Measurements from ENCODE around the gene KCNS1. TPM values are rescaled to one million over a fixed set of nuclear protein-coding genes. Genes with fewer than 3 reads are reported as not detected.

Gene KCNS1
- total and polyA plus RNA-seq, 2 donors from 2014 or later = 0.19 to 2.9 TPM

DNA sequence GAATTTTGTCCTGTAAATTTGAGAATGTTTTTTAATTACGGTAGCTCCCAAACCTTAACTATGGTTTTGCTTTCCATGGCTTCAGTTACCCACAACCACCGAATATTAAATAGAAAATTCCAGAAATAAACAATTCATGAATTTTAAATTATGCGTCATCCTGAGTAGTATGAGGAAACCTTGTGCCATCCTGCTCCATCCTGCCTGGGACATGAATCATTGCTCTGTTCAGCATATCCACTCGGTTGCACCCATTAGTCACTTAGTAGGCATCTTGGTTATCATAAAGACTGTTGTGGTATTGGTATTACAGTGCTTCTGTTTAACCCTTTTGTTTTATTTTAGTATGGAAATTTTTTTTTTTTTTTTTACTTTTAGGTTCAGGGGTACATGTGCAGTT, 39.7 kb downstream of the KCNS1 start:
- TF ChIP-seq, protein P1, sequence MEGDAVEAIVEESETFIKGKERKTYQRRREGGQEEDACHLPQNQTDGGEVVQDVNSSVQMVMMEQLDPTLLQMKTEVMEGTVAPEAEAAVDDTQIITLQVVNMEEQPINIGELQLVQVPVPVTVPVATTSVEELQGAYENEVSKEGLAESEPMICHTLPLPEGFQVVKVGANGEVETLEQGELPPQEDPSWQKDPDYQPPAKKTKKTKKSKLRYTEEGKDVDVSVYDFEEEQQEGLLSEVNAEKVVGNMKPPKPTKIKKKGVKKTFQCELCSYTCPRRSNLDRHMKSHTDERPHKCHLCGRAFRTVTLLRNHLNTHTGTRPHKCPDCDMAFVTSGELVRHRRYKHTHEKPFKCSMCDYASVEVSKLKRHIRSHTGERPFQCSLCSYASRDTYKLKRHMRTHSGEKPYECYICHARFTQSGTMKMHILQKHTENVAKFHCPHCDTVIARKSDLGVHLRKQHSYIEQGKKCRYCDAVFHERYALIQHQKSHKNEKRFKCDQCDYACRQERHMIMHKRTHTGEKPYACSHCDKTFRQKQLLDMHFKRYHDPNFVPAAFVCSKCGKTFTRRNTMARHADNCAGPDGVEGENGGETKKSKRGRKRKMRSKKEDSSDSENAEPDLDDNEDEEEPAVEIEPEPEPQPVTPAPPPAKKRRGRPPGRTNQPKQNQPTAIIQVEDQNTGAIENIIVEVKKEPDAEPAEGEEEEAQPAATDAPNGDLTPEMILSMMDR (IDR thresholded peaks at IDR 0.05; ENCODE audit: borderline replicate concordance, extremely low read depth, insufficient read depth) = no peak
- FAIRE-seq (no peak), DNase-seq (no peak)
- Histone ChIP-seq H3K9me3 (ENCODE audit: control insufficient read depth in 2 of 3, insufficient read depth in 1 of 3, low read length in 3 of 3) (no peaks in the 10 kb centered on the region), H3K27ac (ENCODE audit: low read depth in 2 of 2, low read length in 2 of 2) (no peak overlapping the region), H3K4me3 (ENCODE audit: low read length in 3 of 3) (no peak overlapping the region), H3K36me3 (ENCODE audit: control insufficient read depth in 2 of 3, insufficient read depth in 3 of 3, low read length in 3 of 3) (no peaks in the 10 kb centered on the region), H3K4me1 (ENCODE audit: control insufficient read depth in 2 of 3, insufficient read depth in 2 of 3, low read depth in 1 of 3, low read length in 3 of 3) (no peaks in the 10 kb centered on the region), H3K27me3 (ENCODE audit: control insufficient read depth, insufficient read depth, low read length) (no peaks in the 10 kb centered on the region), H3K9ac (ENCODE audit: low read length in 3 of 3) (no peak overlapping the region)
- intact Hi-C loops (cut with DNase I) = no loop called here

DNA sequence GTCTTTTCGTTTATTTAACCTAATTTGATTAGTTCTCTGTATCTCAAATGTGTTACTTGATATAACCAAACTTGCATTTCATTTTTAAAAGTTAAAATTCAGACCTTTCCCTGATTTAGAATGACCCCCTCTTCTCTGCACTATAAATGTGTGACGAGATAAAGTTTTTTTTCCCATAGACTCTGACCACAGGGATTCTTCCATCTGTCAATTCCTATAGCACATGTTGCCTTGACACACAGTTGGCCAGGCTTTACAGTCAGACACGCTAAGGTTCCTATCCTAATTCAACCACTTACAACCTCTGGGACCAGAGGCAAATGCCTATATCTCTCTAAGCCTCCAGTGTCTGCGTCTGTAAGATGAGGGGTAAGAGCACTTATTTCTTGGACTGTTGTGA, 40.6 kb downstream of the KCNS1 start:
- Histone ChIP-seq H3K4me3 (ENCODE audit: low read length in 3 of 3) (no peak overlapping the region), H3K9ac (ENCODE audit: low read length in 3 of 3) (no peak overlapping the region), H3K9me3 (ENCODE audit: control insufficient read depth in 2 of 3, insufficient read depth in 1 of 3, low read length in 3 of 3) (no peaks in the 10 kb centered on the region), H3K36me3 (ENCODE audit: control insufficient read depth in 2 of 3, insufficient read depth in 3 of 3, low read length in 3 of 3) (no peaks in the 10 kb centered on the region), H3K4me1 (ENCODE audit: control insufficient read depth in 2 of 3, insufficient read depth in 2 of 3, low read depth in 1 of 3, low read length in 3 of 3) (no peaks in the 10 kb centered on the region), H3K27me3 (ENCODE audit: control insufficient read depth, insufficient read depth, low read length) (no peaks in the 10 kb centered on the region), H3K27ac (ENCODE audit: low read depth in 2 of 2, low read length in 2 of 2) (no peak overlapping the region)
- TF ChIP-seq, protein P1 (IDR thresholded peaks at IDR 0.05; ENCODE audit: borderline replicate concordance, extremely low read depth, insufficient read depth) = no peak
- no peak for DNase-seq
- intact Hi-C loops (cut with DNase I) = no loop called here
- no peak for FAIRE-seq

DNA sequence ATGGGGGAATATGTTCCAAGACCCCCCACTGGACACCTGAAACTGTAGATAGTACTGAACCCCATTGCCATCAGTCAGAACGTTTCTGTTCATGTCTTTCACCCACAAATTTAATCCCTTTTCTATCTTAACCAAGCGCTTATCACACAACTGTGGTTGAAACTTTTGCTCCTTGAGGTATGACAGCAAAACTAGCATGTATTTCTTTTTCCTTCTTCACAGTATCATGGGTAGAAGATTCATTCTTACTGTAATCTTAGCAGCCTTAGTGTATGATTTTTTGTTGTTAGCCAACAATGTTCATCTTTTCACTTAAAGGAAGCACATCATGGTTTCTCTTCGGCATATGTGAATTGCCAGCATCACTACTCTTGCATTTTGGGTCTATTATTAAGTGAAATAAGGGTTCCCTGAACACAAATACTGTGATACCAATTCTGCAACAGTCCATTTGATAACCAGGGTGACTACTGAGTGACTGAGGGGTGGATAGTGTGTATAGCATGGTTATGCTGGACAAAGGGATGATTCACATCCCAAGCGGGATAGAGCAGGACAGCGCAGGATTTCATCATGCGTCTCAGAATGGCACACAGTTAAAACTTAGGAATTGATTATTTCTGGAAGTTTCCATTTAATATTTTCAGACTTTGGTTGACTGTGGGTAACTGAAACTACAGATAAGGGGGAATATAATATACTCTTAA, 41.8 kb downstream of the KCNS1 start:
- TF ChIP-seq, protein P1 (IDR thresholded peaks at IDR 0.05; ENCODE audit: borderline replicate concordance, extremely low read depth, insufficient read depth) = no peak
- H3K4me1 ChIP-seq (ENCODE audit: control insufficient read depth in 2 of 3, insufficient read depth in 2 of 3, low read depth in 1 of 3, low read length in 3 of 3) = no peaks in the 10 kb centered on the region
- H3K4me3 ChIP-seq (ENCODE audit: low read length in 3 of 3) = no peak overlapping the region
- H3K9ac ChIP-seq (ENCODE audit: low read length in 3 of 3) = no peak overlapping the region
- intact Hi-C loops (cut with DNase I) = no loop called here
- H3K36me3 ChIP-seq (ENCODE audit: control insufficient read depth in 2 of 3, insufficient read depth in 3 of 3, low read length in 3 of 3) = no peaks in the 10 kb centered on the region
- no peak overlapping the region for H3K27ac ChIP-seq (ENCODE audit: low read depth in 2 of 2, low read length in 2 of 2)
- FAIRE-seq (no peak), DNase-seq (no peak)
- no peaks in the 10 kb centered on the region for H3K27me3 ChIP-seq (ENCODE audit: control insufficient read depth, insufficient read depth, low read length)
- H3K9me3 ChIP-seq (ENCODE audit: control insufficient read depth in 2 of 3, insufficient read depth in 1 of 3, low read length in 3 of 3) = no peaks in the 10 kb centered on the region
